ENCODE measurements around the gene SEMA3F. TPM values are rescaled to one million over a fixed set of nuclear protein-coding genes. Genes with fewer than 3 reads are reported as not detected.

SEMA3F gene
- total and polyA plus RNA-seq, 2 experiments from 2014 or later, result 13.9 to 15.5 TPM

GRCh38 chr3:50201573-50202315, 46.6 kb downstream of the SEMA3F start:
- no peak for TF ChIP-seq EZH2phosphoT487 (IDR thresholded peaks at IDR 0.05; ENCODE audit: low read depth, severe bottlenecking, unreplicated experiment)
- TF ChIP-seq CTCF (IDR thresholded peaks at IDR 0.05; ENCODE audit: poor library complexity), result no peak
- no peak for TF ChIP-seq EZH2 (IDR thresholded peaks at IDR 0.05; ENCODE audit: borderline replicate concordance)
- WGBS (ENCODE audit: low lambda C conversion rate, missing lambda C conversion rate), result 68% methylated on average over 10 of the region's 10 CpGs
- H3K27ac ChIP-seq, result no peak overlapping the region
- peaks cover 25% of the 10 kb centered on the region for H3K27me3 ChIP-seq
- peak; percentile 40 for DNase-seq (ENCODE audit: low spot score)
- H3K79me2 ChIP-seq, result no peaks in the 10 kb centered on the region
- no peaks in the 10 kb centered on the region for H3K9me3 ChIP-seq (ENCODE audit: low read depth)
- no peak overlapping the region for H2AFZ ChIP-seq
- no peaks in the 10 kb centered on the region for H3K36me3 ChIP-seq (replicated peaks; ENCODE audit: insufficient read depth, low read depth)
- no peak overlapping the region for H3K4me3 ChIP-seq
- no peak overlapping the region for H3K4me2 ChIP-seq
- no peaks in the 10 kb centered on the region for H3K9me2 ChIP-seq (replicated peaks; ENCODE audit: insufficient read depth)
- peaks cover 14% of the 10 kb centered on the region for H3K4me1 ChIP-seq (ENCODE audit: insufficient read depth)
- H4K20me1 ChIP-seq (ENCODE audit: insufficient read depth, poor library complexity, severe bottlenecking), result no peaks in the 10 kb centered on the region

GRCh38 chr3:50202353-50203112, 47.4 kb downstream of the SEMA3F start:
- TF ChIP-seq EZH2phosphoT487 (IDR thresholded peaks at IDR 0.05; ENCODE audit: low read depth, severe bottlenecking, unreplicated experiment) (no peak), EZH2 (IDR thresholded peaks at IDR 0.05; ENCODE audit: borderline replicate concordance) (no peak), CTCF (IDR thresholded peaks at IDR 0.05; ENCODE audit: poor library complexity) (no peak)
- 86% methylated on average over 16 of the region's 16 CpGs for WGBS (ENCODE audit: low lambda C conversion rate, missing lambda C conversion rate)
- H4K20me1 ChIP-seq (ENCODE audit: insufficient read depth, poor library complexity, severe bottlenecking), result no peaks in the 10 kb centered on the region
- no peak overlapping the region for H2AFZ ChIP-seq
- no peaks in the 10 kb centered on the region for H3K36me3 ChIP-seq (replicated peaks; ENCODE audit: insufficient read depth, low read depth)
- H3K27ac ChIP-seq, result no peak overlapping the region
- H3K4me1 ChIP-seq (ENCODE audit: insufficient read depth), result peaks cover 14% of the 10 kb centered on the region
- H3K4me3 ChIP-seq, result no peak overlapping the region
- DNase-seq (ENCODE audit: low spot score), result no peak
- H3K79me2 ChIP-seq, result no peaks in the 10 kb centered on the region
- H3K9me2 ChIP-seq (replicated peaks; ENCODE audit: insufficient read depth), result no peaks in the 10 kb centered on the region
- H3K27me3 ChIP-seq, result peaks cover 30% of the 10 kb centered on the region
- H3K4me2 ChIP-seq, result no peak overlapping the region
- H3K9me3 ChIP-seq (ENCODE audit: low read depth), result no peaks in the 10 kb centered on the region

- H3K9me2 ChIP-seq (replicated peaks; ENCODE audit: insufficient read depth), result no peaks in the 10 kb centered on the region
- no peaks in the 10 kb centered on the region for H4K20me1 ChIP-seq (ENCODE audit: insufficient read depth, poor library complexity, severe bottlenecking)
- H3K27ac ChIP-seq, result no peak overlapping the region
- no peak overlapping the region for H3K4me2 ChIP-seq
- H3K79me2 ChIP-seq, result no peaks in the 10 kb centered on the region
- DNase-seq (ENCODE audit: low spot score), result no peak
- TF ChIP-seq EZH2phosphoT487 (IDR thresholded peaks at IDR 0.05; ENCODE audit: low read depth, severe bottlenecking, unreplicated experiment), result no peak
- no peak for TF ChIP-seq CTCF (IDR thresholded peaks at IDR 0.05; ENCODE audit: poor library complexity)
- TF ChIP-seq EZH2 (IDR thresholded peaks at IDR 0.05; ENCODE audit: borderline replicate concordance), result no peak
- H3K4me1 ChIP-seq (ENCODE audit: insufficient read depth), result peaks cover 14% of the 10 kb centered on the region
- 73% methylated on average over 9 of the region's 9 CpGs for WGBS (ENCODE audit: low lambda C conversion rate, missing lambda C conversion rate)
- H2AFZ ChIP-seq, result no peak overlapping the region
- peaks cover 30% of the 10 kb centered on the region for H3K27me3 ChIP-seq
- H3K4me3 ChIP-seq, result no peak overlapping the region
- H3K36me3 ChIP-seq (replicated peaks; ENCODE audit: insufficient read depth, low read depth), result no peaks in the 10 kb centered on the region
- no peaks in the 10 kb centered on the region for H3K9me3 ChIP-seq (ENCODE audit: low read depth)
Measured at GRCh38 chr3:50203113-50203808, 48.1 kb downstream of the SEMA3F start.
